Gastrocnemius medialis (tissue), 4 donors: ENCODE measurements around the gene PADI6.

Experiments used
- POLR2A ChIP-seq, 2 donors: fragments of 450-650 bp; IDR thresholded peaks; one replicate each; pipeline ENCODE4 v1.6.1; 2017; ENCODE audit warnings: antibody characterized with exemption in 2 of 2, mild to moderate bottlenecking in 2 of 2, moderate library complexity in 2 of 2
- TF ChIP-seq, protein P1 (sequence below), 5 experiments: fragments of 450-650 bp in 3 of 5; fragments of 200-600 bp in 2 of 5; sonication (generic) in 2 of 5; IDR thresholded peaks in 4 of 5; conservative IDR thresholded peaks in 1 of 5; 1 replicate in 4 of 5; 2 replicates in 1 of 5; pipeline ENCODE4 v1.5.1; 2016 to 2019; ENCODE audit warnings: antibody characterized with exemption in 5 of 5, mild to moderate bottlenecking in 3 of 5, moderate library complexity in 3 of 5

DNA sequence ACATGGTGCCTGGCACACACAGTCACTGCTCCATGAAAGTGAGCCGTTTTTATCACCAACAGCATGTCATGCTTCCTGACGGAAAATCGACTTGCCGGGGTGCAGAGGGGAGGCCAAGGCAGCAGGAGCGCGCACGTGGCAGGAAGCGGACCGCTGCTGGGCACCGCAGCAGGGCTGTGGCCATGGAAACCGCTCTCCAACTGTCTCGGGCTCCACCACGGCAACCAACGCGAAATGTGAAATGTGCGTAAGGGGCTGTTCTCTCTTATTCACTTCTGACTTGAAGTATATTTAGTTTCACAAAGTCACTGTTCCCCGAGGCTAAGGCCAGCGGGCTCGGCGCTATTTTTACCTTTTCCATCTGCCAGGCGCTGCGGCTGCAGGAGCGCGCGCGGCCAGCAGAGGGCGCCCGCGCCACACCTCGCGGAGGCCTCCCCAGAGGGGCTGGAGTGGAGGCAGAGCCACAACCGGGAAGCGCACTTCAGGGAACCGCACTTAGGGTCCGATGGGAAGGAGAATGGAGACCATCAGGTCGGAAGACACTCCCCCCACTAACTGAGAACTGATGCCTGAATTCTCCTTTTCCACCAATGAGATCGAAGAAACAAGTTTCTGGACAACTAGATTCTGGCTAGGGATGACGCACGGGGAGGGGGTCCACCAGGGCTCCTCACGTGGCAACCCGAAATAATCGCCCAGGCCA lies 47.8 kb downstream of the PADI6 start:
- TF ChIP-seq, protein P1, sequence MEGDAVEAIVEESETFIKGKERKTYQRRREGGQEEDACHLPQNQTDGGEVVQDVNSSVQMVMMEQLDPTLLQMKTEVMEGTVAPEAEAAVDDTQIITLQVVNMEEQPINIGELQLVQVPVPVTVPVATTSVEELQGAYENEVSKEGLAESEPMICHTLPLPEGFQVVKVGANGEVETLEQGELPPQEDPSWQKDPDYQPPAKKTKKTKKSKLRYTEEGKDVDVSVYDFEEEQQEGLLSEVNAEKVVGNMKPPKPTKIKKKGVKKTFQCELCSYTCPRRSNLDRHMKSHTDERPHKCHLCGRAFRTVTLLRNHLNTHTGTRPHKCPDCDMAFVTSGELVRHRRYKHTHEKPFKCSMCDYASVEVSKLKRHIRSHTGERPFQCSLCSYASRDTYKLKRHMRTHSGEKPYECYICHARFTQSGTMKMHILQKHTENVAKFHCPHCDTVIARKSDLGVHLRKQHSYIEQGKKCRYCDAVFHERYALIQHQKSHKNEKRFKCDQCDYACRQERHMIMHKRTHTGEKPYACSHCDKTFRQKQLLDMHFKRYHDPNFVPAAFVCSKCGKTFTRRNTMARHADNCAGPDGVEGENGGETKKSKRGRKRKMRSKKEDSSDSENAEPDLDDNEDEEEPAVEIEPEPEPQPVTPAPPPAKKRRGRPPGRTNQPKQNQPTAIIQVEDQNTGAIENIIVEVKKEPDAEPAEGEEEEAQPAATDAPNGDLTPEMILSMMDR (IDR thresholded peaks at IDR 0.05 in 4 of 5, conservative IDR thresholded peaks at IDR 0.05 in 1 of 5), result peak; percentile 96 to 100 (median 98)
- peak in 1 of 2 donors; percentile 27 for TF ChIP-seq POLR2A (IDR thresholded peaks at IDR 0.05)
